Measurements from ENCODE around the gene HELQ. TPM values are rescaled to one million over a fixed set of nuclear protein-coding genes. Genes with fewer than 3 reads are reported as not detected.

HELQ gene
- total and polyA plus RNA-seq, 9 of the 15 experiments (the other 6 are each of a cell fraction or from before 2014, with no cell fraction given): 3.5 to 15.2 (median 11.9) TPM

GRCh38 chr4:83454686-83455085 lies 937 bp downstream of the HELQ start (continued):
- TF ChIP-seq GATA2 (CRISPR knock-in tag; IDR thresholded peaks at IDR 0.05): no peak
- TF ChIP-seq ZNF282 (CRISPR knock-in tag; IDR thresholded peaks at IDR 0.05): no peak
- no peak for TF ChIP-seq MTA2 (IDR thresholded peaks at IDR 0.05; ENCODE audit: low read depth)

- intact Hi-C loops (cut with micrococcal nuclease): no loop called here
- no peak overlapping the region for H3K4me3 ChIP-seq
- no peaks in the 10 kb centered on the region for H3K9me3 ChIP-seq (replicated peaks; ENCODE audit: control insufficient read depth, insufficient read depth, low read depth, low read length)
- CTCF ChIA-PET (ENCODE audit: low intra/inter-chr PET ratio): no interaction called here
- 50% methylated on average over 2 of the region's 2 CpGs for WGBS (ENCODE audit: insufficient coverage, low coverage, missing lambda C conversion rate)
- H3K79me2 ChIP-seq (ENCODE audit: control insufficient read depth, insufficient read depth, low read length): peaks cover 13% of the 10 kb centered on the region
- POLR2A ChIA-PET: no interaction called here
- no peaks in the 10 kb centered on the region for H4K20me1 ChIP-seq (replicated peaks; ENCODE audit: control insufficient read depth, insufficient read depth, low read length)
- peaks cover 33% of the 10 kb centered on the region for H3K36me3 ChIP-seq (ENCODE audit: control insufficient read depth, insufficient read depth, low read length)
- no peaks in the 10 kb centered on the region for H3K27me3 ChIP-seq (ENCODE audit: control insufficient read depth in 2 of 2, insufficient read depth in 2 of 2, low read length in 2 of 2)
- no TSS peak for BruUV-seq (replicated peaks)
- H3K27ac ChIP-seq (ENCODE audit: extremely low read depth, low read depth, low read length): no peak overlapping the region
- H3K9me1 ChIP-seq (ENCODE audit: control insufficient read depth, insufficient read depth, low read length): no peaks in the 10 kb centered on the region
- in situ Hi-C loops (cut with MboI): no loop called here
- ATAC-seq (no peak; the same call in 2 of the 3 replicates), DNase-seq (ENCODE audit: extremely low read depth in 1 of 4, low spot score in 3 of 4) (no peak), FAIRE-seq (no peak)
- H2AFZ ChIP-seq (ENCODE audit: low read depth, low read length): no peak overlapping the region
- TF ChIP-seq KLF6 (CRISPR knock-in tag; IDR thresholded peaks at IDR 0.05; ENCODE audit: borderline replicate concordance): no peak
- no peak for TF ChIP-seq CREB1 (IDR thresholded peaks at IDR 0.05)
- TF ChIP-seq CREB1 (CRISPR knock-in tag; IDR thresholded peaks at IDR 0.05): no peak
- TF ChIP-seq HDAC6 (IDR thresholded peaks at IDR 0.05; ENCODE audit: low read depth, low read length): no peak
- no peak for TF ChIP-seq PURB (CRISPR knock-in tag; IDR thresholded peaks at IDR 0.05; ENCODE audit: low read depth)
- TF ChIP-seq FOXP4 (CRISPR knock-in tag; IDR thresholded peaks at IDR 0.05; ENCODE audit: borderline replicate concordance): no peak
- TF ChIP-seq ZNF41 (CRISPR knock-in tag; conservative IDR thresholded peaks at IDR 0.05): no peak
- no peak for TF ChIP-seq CCAR2 (IDR thresholded peaks at IDR 0.05; ENCODE audit: low read depth, low read length)
- TF ChIP-seq MTA2 (IDR thresholded peaks at IDR 0.05; ENCODE audit: low read depth): no peak
- TF ChIP-seq MXI1 (IDR thresholded peaks at IDR 0.05; ENCODE audit: low read depth, low read length): no peak
- no peak for TF ChIP-seq POU5F1 (IDR thresholded peaks at IDR 0.05; ENCODE audit: borderline replicate concordance, low read depth, low read length, partially characterized antibody)
- no peak for TF ChIP-seq ZNF79 (CRISPR knock-in tag; IDR thresholded peaks at IDR 0.05; ENCODE audit: low read depth)
- no peak for TF ChIP-seq RFX1 (IDR thresholded peaks at IDR 0.05)
- H3K4me1 ChIP-seq (replicated peaks in 1 of 2; ENCODE audit: control insufficient read depth in 2 of 2, insufficient read depth in 2 of 2, low read length in 2 of 2): no peaks in the 10 kb centered on the region; a peak in 1 of 5 replicates
- H3K9ac ChIP-seq (ENCODE audit: insufficient read depth in 1 of 2, low read depth in 2 of 2, low read length in 2 of 2): no peak overlapping the region
- H3K4me2 ChIP-seq (ENCODE audit: insufficient read depth, low read length): no peak overlapping the region
Measured at GRCh38 chr4:83449009-83449408, 6.6 kb downstream of the HELQ start.

Data from K562 (cell line).